ENCODE measurements around the gene SIVA1.

DNA sequence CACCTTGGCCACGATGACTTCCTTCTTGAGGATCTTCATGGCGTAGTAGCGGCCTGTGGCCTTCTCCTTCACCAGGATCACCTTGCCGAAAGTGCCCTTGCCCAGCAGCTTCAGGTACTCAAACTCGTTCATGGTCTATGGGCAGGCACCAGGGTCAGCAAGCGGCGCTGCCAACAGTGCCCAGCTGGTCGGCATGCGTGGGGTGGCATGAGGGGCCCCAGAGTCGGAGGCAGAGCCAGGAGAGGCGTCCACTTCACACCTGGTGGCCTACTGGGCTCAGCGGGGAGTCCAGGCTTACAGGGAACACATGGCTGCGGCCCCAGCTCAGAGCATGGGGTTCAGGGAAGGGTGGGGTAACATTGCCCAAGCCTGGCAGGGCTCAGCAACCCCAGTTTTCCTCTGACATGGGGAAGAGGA lies 22.1 kb downstream of the SIVA1 start:
- TF ChIP-seq, protein P1, sequence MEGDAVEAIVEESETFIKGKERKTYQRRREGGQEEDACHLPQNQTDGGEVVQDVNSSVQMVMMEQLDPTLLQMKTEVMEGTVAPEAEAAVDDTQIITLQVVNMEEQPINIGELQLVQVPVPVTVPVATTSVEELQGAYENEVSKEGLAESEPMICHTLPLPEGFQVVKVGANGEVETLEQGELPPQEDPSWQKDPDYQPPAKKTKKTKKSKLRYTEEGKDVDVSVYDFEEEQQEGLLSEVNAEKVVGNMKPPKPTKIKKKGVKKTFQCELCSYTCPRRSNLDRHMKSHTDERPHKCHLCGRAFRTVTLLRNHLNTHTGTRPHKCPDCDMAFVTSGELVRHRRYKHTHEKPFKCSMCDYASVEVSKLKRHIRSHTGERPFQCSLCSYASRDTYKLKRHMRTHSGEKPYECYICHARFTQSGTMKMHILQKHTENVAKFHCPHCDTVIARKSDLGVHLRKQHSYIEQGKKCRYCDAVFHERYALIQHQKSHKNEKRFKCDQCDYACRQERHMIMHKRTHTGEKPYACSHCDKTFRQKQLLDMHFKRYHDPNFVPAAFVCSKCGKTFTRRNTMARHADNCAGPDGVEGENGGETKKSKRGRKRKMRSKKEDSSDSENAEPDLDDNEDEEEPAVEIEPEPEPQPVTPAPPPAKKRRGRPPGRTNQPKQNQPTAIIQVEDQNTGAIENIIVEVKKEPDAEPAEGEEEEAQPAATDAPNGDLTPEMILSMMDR (IDR thresholded peaks at IDR 0.05), result no peak
- TF ChIP-seq POLR2A (IDR thresholded peaks at IDR 0.05), result no peak

Data from esophagus squamous epithelium (tissue), 4 donors.